ENCODE measurements around the gene TBL1X. TPM values are rescaled to one million over a fixed set of nuclear protein-coding genes. Genes with fewer than 3 reads are reported as not detected.

The TBL1X gene
- total RNA-seq, 4 donors from 2014 or later, result 14.8 to 31.7 (median 16.8) TPM

- intact Hi-C loops (cut with DNase I; ENCODE audit: low total_unique reads), result no loop called here
- TF ChIP-seq CTCF (IDR thresholded peaks at IDR 0.05) (no peak), POLR2A (IDR thresholded peaks at IDR 0.05) (no peak)
- 88 to 100% methylated on average over 1 of the region's 1 CpG for WGBS, 2 donors
- no peak overlapping the region for H3K4me3 ChIP-seq (ENCODE audit: low read depth, poor library complexity, severe bottlenecking)
- DNase-seq (ENCODE audit: low spot score in 2 of 2), result no peak
Observed at GRCh38 chrX:9475984-9476383, 11.1 kb downstream of the TBL1X start.

GRCh38 chrX:9476810-9477575, 12.1 kb downstream of the TBL1X start:
- no peak overlapping the region for H3K4me3 ChIP-seq (ENCODE audit: low read depth, poor library complexity, severe bottlenecking)
- 81% methylated on average over 3 of the region's 3 CpGs for WGBS, 2 donors
- TF ChIP-seq POLR2A (IDR thresholded peaks at IDR 0.05), result no peak
- TF ChIP-seq CTCF (IDR thresholded peaks at IDR 0.05), result no peak
- intact Hi-C loops (cut with DNase I; ENCODE audit: low total_unique reads), result no loop called here
- no peak for DNase-seq (ENCODE audit: low spot score in 2 of 2)

- no peak overlapping the region for H3K4me3 ChIP-seq (ENCODE audit: low read depth, poor library complexity, severe bottlenecking)
- DNase-seq (ENCODE audit: low spot score in 2 of 2), result no peak
- intact Hi-C loops (cut with DNase I; ENCODE audit: low total_unique reads), result no loop called here
- 67 to 81% methylated on average over 2 of the region's 2 CpGs for WGBS, 2 donors
- TF ChIP-seq POLR2A (IDR thresholded peaks at IDR 0.05) (no peak), CTCF (IDR thresholded peaks at IDR 0.05) (no peak)
Observed at GRCh38 chrX:9482408-9482807, 17.6 kb downstream of the TBL1X start.

- intact Hi-C loops (cut with DNase I; ENCODE audit: low total_unique reads), result no loop called here
- no peak for TF ChIP-seq POLR2A (IDR thresholded peaks at IDR 0.05)
- TF ChIP-seq CTCF (IDR thresholded peaks at IDR 0.05), result no peak
- 68 to 81% methylated on average over 3 of the region's 3 CpGs for WGBS, 2 donors
- DNase-seq (ENCODE audit: low spot score in 2 of 2), result no peak
- no peak overlapping the region for H3K4me3 ChIP-seq (ENCODE audit: low read depth, poor library complexity, severe bottlenecking)
Observed at GRCh38 chrX:9482837-9483236, 18.0 kb downstream of the TBL1X start.

- no peak for DNase-seq (ENCODE audit: low spot score in 2 of 2)
- 63 to 99% methylated on average over 6 of the region's 6 CpGs for WGBS, 2 donors
- intact Hi-C loops (cut with DNase I; ENCODE audit: low total_unique reads), result no loop called here
- TF ChIP-seq POLR2A (IDR thresholded peaks at IDR 0.05) (no peak), CTCF (IDR thresholded peaks at IDR 0.05) (no peak)
- H3K4me3 ChIP-seq (ENCODE audit: low read depth, poor library complexity, severe bottlenecking), result no peak overlapping the region
Observed at GRCh38 chrX:9483376-9483775, 18.5 kb downstream of the TBL1X start.
